CD4-positive, alpha-beta T cell treated with Interleukin-21 for 1 hour (primary cell): ENCODE data around the gene ZNF33B.
"Not testable (repeated sequence)": the region's sequence is repeated elsewhere in the genome, so short reads cannot be mapped to it uniquely, and the experiment has no call there.

Source experiments
- DNase-seq: peaks from one replicate; pipeline ENCODE4 v3.0.0-alpha.2; 2020

ZNF33B gene

DNA sequence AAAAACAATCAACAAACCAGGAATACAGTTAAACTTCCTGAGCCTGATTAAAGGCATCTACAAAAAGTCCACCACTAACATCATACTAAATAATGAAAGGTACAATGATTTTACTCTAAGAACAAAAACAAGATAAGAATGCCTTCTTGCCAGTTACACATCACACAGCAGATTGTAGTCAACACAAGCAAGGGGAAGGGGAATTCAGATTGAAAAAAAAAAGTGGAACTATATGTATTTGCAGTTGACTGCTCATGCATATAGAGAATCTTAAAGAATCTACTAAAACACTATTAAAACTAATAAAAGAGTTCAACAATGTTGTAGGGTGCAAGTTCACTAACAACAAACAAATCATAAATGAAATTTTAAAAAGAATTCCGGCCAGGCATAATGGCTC, 28.5 kb downstream of the ZNF33B start:
- DNase-seq = no peak

DNA sequence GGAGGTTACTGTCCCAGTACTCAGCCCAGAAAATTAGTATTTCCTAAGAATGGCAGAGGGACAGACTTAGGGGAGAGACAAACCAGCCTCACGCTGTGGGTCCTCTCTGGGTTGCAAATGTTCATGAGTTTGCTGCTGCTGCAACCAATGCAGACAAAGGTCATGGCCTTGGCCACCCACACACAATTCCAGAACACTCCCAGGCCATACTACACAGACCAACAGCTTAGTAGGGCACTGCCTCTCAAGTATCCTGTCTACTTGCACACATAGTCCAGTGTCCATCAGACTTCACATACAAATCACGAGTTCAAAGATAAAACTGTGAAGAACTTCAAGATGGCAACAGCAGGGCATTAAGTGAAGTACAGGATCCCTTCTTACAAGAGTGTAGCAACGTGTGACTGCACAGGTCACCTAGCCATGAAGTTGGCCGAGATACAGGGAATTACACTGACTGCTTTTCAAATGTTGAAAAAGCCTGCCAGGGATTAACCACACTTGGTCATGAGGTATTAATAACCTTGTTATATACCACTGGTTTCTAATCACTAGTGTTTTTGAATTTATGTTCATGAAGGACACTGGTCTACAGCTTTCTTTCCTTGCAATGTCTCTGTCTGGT, 40.0 kb downstream of the ZNF33B start:
- DNase-seq = no peak

DNA sequence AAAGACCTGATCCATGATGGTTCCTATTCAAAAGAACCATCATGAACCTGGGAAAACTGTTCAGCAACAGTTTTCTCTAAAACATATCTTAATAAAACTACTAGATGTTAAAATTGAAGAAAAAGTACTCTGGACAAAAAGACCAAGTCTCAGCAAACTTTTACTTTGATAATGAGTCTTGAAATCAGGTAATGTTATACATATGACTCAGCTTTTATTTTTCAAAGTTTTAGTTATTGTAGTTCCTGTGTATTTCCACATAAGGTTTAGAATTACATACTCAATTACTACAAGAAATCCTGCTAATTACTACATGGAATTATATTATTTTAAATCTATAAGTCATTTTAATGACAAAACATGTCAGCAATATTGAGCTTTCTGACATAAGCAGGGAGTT, 42.2 kb downstream of the ZNF33B start:
- no peak for DNase-seq

DNA sequence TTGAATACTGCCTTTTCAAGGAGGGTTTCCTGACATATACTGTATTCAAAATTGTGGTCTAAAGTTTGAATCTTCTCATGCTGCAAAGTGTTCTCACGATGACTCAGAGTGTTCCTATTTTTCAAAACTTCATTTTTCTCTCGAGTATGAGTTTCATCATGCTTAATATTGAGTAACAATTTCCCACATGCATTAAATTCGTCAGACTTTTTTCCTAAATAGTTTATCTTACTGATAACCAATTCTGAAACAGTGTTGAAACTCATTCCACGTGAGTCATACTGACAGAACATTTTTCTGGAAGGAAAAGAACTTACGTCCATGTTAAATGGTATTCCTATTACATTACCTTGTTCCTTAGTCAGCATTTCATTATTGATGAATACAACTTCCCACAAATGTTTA, 44.1 kb downstream of the ZNF33B start:
- no peak for DNase-seq

DNA sequence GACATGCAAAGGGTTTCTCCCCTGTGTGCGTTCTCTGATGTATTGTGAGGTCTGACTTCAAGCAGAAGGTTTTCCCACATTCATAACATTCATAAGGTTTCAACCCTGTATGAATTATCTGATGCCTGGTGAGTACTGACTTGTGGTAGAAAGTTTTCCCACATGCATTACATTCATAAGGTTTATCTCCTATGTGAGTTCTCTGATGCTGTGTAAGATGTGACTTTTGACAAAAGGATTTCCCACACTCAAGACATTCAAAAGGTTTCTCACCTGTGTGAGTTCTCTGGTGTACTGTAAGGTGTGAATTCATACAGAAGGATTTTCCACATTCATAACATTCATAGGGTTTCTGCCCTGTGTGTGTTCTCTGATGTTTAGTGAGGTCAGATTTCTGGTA, 45.1 kb downstream of the ZNF33B start:
- DNase-seq = no peak

DNA sequence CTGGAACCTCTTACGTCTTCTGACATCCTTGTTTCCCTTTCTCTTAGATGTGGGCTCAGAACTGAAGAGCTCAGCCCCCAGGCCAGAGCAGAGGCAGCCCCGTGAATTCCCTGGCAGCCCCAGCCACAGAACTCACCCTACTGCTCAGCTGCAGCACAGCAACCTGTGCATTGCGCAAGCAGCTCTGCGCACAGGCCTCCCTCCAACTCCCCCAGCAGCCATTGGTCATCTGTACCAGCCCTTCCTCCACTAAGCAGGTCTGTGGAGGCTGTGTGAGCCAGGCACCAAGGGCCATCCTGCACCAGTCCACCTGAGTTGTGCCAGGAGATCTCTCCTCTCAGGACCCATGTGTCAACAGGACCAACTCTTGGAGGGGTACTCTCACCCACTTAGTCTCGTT, 54.5 kb downstream of the ZNF33B start:
- no peak for DNase-seq

DNA sequence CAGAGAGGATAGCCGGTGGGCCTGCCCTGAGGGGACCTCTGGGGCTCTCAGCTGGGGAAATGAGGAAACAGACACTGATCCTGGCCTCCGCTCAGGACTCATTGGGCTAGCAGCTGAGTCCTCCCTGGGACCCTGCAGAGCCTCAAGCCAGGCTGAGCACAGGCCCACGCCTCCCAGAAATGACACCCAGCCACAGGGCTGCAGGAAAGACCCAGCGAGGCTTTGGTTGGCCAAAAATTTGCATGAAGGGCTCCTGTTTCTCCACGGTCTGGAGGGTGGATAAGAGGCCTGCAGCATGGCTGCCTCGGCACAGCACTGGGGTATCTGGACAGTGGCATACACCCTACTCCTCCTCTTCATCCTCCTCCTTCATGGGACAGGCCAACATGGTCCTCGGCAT, 60.4 kb downstream of the ZNF33B start:
- no peak for DNase-seq

DNA sequence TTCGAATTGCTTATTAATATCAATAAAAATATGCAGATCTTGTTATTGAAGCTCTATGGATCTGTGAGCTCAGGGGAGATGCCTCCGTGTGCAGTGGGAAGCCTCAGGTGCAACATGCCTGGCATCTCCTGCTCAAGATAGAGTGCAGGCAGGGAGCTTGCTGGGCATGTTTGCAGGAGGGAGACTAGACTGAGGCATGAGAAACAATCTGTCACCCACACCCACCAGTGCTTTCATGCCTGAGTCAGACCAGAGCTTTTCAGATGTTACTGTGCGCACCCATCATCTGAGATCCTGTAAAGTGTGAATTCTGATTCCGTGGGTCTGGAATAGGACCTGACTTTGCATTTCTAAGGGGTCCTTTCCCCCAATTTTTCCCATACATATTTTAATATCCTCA, 62.0 kb downstream of the ZNF33B start:
- no peak for DNase-seq

DNA sequence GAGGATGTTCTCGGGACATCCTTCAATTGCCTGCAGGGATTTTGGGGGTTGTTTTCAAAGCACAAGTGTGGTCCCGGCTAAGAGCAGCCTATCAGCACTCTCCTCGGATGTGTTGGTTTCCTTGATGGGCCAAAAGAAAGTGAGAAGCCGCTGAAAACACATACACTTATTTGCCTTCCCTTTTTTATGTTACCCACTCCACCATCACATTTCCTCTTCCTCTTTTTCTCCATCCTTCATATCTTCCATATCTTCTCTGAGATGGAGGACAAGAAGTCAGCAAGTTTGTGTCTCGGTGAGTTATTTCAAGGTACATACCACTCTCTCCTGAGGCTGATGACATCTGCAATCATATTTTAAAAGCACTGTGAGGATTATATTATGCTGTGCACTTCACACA, 64.0 kb downstream of the ZNF33B start:
- no peak for DNase-seq

DNA sequence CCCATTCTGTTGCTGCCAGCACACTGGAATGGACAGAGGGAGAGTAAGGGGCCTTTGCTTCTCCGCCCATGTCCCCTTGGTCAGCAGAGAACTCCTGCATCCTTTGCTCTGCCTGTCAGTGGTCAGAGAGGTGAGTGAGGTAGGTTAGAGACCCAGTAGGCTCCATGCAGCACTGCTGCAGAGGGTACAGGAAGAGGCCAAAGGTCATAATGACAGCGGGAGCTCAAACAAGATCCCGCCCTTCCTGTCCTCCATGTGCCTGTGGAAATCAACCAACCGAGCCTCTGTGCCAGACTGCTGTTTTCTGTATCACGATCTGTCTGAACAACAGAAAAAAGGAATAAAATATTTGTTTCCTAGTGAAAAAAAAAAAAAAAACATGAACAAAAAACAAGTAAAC, 81.4 kb downstream of the ZNF33B start:
- DNase-seq = no peak

DNA sequence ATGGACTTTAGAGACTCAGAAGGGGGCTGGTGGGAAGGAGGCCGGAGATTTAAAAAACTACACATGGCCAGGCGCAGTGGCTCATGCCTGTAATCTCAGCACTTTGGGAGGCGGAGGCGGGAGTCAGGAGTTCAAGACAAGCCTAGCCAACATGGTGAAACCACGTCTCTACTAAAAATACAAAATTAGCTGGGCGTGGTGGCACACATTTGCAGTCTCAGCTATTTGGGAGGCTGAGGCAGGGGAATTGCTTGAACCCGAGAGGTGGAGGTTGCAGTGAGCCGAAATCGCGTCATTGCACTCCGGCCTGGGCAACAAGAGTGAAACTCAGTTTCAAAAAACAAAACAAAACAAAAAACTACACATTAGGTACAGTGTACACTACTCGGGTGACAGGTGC, 84.8 kb downstream of the ZNF33B start:
- not testable (repeated sequence) for DNase-seq

DNA sequence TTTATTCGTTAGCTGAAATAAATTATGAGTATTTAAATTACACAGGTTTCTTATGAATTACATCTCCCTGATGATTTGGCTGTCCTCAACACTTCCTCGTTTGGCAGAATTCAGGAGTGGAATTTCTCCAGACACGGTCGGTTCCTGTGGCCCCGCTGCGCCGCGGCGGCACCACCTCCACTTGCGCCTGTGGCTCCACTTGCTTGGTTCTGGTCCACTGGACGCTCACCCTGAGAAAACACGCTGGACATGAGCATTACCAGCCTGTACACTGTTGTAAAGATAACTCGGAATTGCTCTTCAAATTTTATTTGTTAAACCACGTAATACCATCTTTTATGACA, 85.3 kb downstream of the ZNF33B start:
- DNase-seq = no peak

DNA sequence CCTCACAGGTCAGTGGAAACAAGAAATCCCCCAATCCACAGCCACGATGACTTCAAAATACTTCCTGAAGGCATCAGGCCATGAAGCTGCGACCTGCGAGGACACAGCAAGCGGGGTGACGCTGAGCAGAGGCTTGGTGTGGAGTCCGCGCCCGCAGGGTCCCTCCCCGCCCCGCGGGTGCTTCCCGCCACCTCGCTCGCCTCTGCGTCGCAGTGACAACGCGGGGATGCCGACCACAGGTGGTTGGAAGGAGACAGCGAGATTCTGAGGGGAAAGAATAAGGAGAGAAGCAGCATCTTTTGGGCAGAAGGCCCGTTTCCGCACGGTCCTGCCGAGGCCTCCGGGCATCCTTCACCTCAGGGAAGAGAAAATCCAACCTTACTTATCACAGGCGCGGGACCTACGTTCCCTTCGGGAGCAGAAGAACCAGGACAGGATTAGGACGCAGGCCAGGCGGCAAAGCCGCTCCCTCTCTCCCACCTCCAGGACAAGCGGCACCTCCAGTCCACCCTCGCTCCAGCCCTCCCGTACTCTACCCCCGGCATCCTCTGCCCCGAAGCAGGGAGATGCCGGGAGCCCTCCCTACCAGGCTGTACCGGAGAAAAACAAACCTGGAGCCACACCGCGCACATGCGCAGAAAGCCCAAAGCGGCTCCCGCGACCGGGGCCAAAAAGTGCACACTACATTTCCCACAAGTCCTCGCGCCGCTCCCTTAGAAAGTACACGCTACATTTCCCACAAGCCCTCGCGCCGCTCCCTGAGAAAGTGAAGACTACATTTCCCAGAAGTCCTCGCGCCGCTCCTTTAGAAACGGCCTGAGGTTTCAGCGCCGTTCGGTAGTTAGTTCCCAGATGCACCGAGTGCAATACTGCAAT, 85.9 kb downstream of the ZNF33B start:
- peak; percentile 95 for DNase-seq

DNA sequence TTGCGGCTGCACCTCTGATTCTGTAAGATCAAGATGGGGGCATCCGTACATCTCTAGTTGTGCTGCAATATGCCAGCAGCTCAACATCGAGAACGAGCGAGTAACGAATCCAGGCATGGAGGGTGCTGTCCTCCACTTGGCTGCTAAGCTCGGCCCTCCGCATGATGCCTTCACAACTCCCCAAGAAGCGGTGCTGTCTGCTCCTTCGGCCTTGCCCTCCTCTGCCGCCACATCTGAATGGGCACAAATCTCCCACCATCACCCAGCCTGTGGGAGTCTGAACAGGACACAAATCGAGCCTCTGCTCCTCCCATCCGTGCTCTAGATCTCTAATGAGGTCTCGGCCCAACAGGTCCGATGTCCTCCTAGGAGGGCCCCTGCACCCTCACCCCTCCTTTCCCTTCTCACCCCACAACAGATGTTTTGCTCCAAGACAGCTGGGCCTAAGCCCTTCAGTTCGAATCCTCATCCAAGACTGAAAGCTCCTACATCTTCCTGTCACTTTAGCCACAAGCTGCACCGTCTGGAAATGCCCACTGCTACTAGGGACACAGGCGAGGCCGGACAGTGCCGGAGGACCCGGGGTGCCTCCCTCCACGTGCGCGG, 86.7 kb downstream of the ZNF33B start:
- no peak for DNase-seq

DNA sequence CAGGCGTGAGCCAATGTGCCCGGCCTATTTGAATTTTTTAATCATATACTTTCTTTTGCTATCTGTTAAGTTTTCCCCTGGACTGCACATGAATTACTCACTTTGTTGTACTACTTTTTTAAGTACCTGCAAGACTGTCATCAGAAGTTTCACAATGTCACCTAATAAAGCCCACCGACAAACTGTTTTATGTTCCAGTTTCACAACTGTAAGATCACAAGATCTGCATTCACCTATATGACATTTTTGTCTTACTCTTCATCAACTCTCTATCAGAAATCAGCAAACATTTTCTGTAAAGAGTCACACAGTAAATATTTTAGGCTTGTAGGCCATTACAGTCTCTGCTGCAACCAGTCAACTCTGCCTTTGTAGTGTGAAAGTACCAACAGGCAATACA, 88.5 kb downstream of the ZNF33B start:
- no peak for DNase-seq

DNA sequence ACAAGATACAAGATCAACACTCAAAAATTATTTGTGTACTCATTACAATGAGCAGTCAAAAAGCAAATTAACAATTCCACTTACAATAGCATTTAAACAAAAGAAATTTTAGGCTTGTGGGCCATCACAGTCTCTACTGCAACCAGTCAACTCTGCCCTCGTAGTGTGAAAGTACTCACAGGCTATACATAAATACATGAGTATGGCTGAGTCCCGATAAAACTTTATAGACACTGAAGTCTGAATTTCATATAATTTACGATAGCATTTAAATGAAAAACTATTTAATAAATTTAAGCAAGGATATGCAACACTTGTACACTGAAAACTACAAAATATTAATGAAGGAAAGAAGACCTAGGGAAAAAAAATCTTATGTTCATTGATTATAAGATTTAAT, 90.1 kb downstream of the ZNF33B start:
- DNase-seq = no peak

DNA sequence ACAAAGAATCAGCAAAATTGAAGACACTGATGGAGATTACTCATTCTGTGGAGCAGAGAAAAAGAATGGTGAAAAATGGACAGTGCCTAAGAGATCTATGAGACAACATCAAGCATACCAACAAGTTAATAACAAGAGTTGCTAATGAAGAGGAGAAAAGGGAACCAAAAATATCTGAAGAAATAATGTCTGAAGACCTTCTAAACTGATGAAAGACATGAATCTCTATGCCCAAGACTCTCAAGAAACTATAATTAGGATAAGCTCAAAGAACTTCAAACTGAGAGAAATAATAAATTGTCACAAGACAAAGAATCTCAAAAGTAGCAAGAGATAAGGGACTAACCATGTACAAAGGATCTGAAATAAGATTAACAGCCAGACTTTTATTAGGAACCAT, 93.4 kb downstream of the ZNF33B start:
- no peak for DNase-seq

DNA sequence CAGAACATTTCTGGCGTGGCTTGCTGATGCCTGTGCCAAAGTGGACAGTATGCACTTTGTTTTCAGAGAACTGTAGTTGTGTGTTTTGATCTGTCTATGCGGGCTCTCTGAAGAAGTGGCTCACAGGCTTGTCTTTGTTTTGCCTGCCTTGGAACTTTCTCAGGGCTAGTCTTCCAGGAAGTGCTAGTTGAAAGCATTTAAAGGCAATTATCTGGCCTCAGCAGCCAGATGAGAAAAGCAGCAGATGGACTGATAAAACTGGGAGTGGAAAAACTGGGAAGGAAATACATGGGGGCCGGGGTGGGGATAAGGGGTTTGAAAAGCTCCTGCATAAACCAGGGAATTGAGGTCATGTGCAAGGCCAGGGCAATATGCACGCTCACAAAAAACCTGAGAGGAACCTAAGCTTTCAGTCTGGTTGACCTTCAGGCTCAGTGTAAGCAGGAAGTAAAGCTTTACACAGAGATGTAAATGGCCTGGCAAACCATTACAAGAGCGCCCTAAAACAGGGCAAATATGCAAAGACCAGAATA, 94.5 kb downstream of the ZNF33B start:
- no peak for DNase-seq
